ENCODE results near the gene ZNF827. TPM values are rescaled to one million over a fixed set of nuclear protein-coding genes. Genes with fewer than 3 reads are reported as not detected.

Gene ZNF827
- total and polyA plus RNA-seq, 2 of the 8 experiments (the other 6 are each of a cell fraction or from before 2014, with no cell fraction given) = 25.3 to 26.2 TPM

- no peaks in the 10 kb centered on the region for H3K36me3 ChIP-seq (ENCODE audit: control insufficient read depth in 2 of 4, insufficient read depth in 4 of 4, low read length in 3 of 4)
- DNase-seq (ENCODE audit: low read depth in 1 of 2, low spot score in 2 of 2) = no peak
- no peak overlapping the region for H4K8ac ChIP-seq (ENCODE audit: extremely low read depth, insufficient read depth, low read length)
- H4K5ac ChIP-seq (ENCODE audit: insufficient read length, low read depth, low read length) = no peak overlapping the region
- CTCF ChIA-PET (ENCODE audit: partially characterized antibody) = interaction anchor here (0.6 kb wide), 1 partner anchor 204 kb away, joined by 4 read pairs; no protein-coding TSS in a partner anchor
- H3K9me3 ChIP-seq (ENCODE audit: insufficient read depth in 2 of 2, low read depth in 1 of 2, low read length in 1 of 2) = no peaks in the 10 kb centered on the region
- POLR2A ChIA-PET (ENCODE audit: partially characterized antibody) = no interaction called here
- no peak overlapping the region for H3K4me3 ChIP-seq (ENCODE audit: extremely low read depth in 1 of 4, insufficient read depth in 2 of 4, low read depth in 3 of 4, low read length in 4 of 4)
- H3K14ac ChIP-seq (ENCODE audit: insufficient read length) = no peak overlapping the region
- TF ChIP-seq CEBPB (IDR thresholded peaks at IDR 0.05; ENCODE audit: low read depth, low read length) (no peak), RXRA (IDR thresholded peaks at IDR 0.05; ENCODE audit: insufficient read depth, low read depth, low read length) (no peak), TAF1 (IDR thresholded peaks at IDR 0.05; ENCODE audit: low read depth, low read length) (no peak), NRF1 (IDR thresholded peaks at IDR 0.05; ENCODE audit: low read depth, low read length) (no peak)
- no peak for FAIRE-seq
- no peak overlapping the region for H3K27ac ChIP-seq (ENCODE audit: low read depth, low read length)
- no peak overlapping the region for H3K9ac ChIP-seq (replicated peaks in 1 of 4; ENCODE audit: extremely low read depth in 1 of 4, low read depth in 3 of 4, low read length in 3 of 4)
- H3K27me3 ChIP-seq (replicated peaks in 1 of 4; ENCODE audit: control insufficient read depth in 3 of 4, extremely low read depth in 1 of 4, insufficient read depth in 3 of 4, low read length in 3 of 4) = no peaks in the 10 kb centered on the region
- no peak overlapping the region for H2AK5ac ChIP-seq (ENCODE audit: low read depth, low read length)
- H4K91ac ChIP-seq (replicated peaks; ENCODE audit: insufficient read length, low read length) = no peak overlapping the region
- no peaks in the 10 kb centered on the region for H3K79me2 ChIP-seq (ENCODE audit: control insufficient read depth in 1 of 2, insufficient read depth in 2 of 2, low read length in 2 of 2)
- H3K18ac ChIP-seq (ENCODE audit: extremely low read depth, low read length) = no peak overlapping the region
- 90% methylated on average over 3 of the region's 3 CpGs; no CpG with 5 or more reads in 1 of the 2 experiments for WGBS, 2 experiments (ENCODE audit: extremely low coverage in 1 of 2, insufficient coverage in 1 of 2, insufficient read length in 1 of 2, insufficient replicate concordance in 2 of 2, low coverage in 1 of 2, low lambda C conversion rate in 2 of 2, missing lambda C conversion rate in 1 of 2)
- H3K4me1 ChIP-seq (replicated peaks in 1 of 4; ENCODE audit: control insufficient read depth in 3 of 4, insufficient read depth in 4 of 4, low read length in 3 of 4) = no peaks in the 10 kb centered on the region
- H2BK15ac ChIP-seq (ENCODE audit: low read length) = no peak overlapping the region
- no peaks in the 10 kb centered on the region for H4K20me1 ChIP-seq (replicated peaks in 1 of 2; ENCODE audit: control insufficient read depth in 1 of 2, insufficient read depth in 2 of 2, low read length in 2 of 2)
- no peaks in the 10 kb centered on the region for H3K79me1 ChIP-seq (ENCODE audit: low read depth, low read length)
- H3K4ac ChIP-seq (replicated peaks; ENCODE audit: insufficient read length, low read depth, low read length) = no peak overlapping the region
- H2BK120ac ChIP-seq (replicated peaks; ENCODE audit: low read depth, low read length) = no peak overlapping the region
- no peak overlapping the region for H2BK5ac ChIP-seq (ENCODE audit: low read depth, low read length)
- no peak overlapping the region for H3K4me2 ChIP-seq (ENCODE audit: insufficient read depth in 1 of 2, low read depth in 2 of 2, low read length in 2 of 2)
- H3K23me2 ChIP-seq (ENCODE audit: low read depth, low read length) = no peaks in the 10 kb centered on the region; the same call in 1 of the 2 replicates
- H2AFZ ChIP-seq (ENCODE audit: low read length) = no peak overlapping the region
- H3K56ac ChIP-seq (replicated peaks; ENCODE audit: insufficient read length, low read depth, low read length) = no peak overlapping the region
- H2BK20ac ChIP-seq (ENCODE audit: low read length) = no peak overlapping the region
- H3K23ac ChIP-seq (ENCODE audit: insufficient read length) = no peak overlapping the region
- H2BK12ac ChIP-seq (ENCODE audit: low read depth, low read length) = no peak overlapping the region
These were observed 40.5 kb upstream of the ZNF827 start for GRCh38 chr4:145979160-145979559.

Measured in H1 (cell line).